Measurements from ENCODE around the gene RPS17.

- peak; percentile 91 for TF ChIP-seq CTCF (conservative IDR thresholded peaks at IDR 0.05; ENCODE audit: low read length)
- TF ChIP-seq EZH2phosphoT487 (IDR thresholded peaks at IDR 0.05; ENCODE audit: borderline replicate concordance), result no peak
Observed at GRCh38 chr15:82530606-82531379, 9.5 kb downstream of the RPS17 start.

All from Loucy (cell line).